ENCODE data around the gene S100A2. TPM values are rescaled to one million over a fixed set of nuclear protein-coding genes. Genes with fewer than 3 reads are reported as not detected.

S100A2 gene
- total and polyA plus RNA-seq, 2 of the 8 experiments (the other 6 are each of a cell fraction or from before 2014, with no cell fraction given), result 0.86 TPM; not detected in 1

DNA sequence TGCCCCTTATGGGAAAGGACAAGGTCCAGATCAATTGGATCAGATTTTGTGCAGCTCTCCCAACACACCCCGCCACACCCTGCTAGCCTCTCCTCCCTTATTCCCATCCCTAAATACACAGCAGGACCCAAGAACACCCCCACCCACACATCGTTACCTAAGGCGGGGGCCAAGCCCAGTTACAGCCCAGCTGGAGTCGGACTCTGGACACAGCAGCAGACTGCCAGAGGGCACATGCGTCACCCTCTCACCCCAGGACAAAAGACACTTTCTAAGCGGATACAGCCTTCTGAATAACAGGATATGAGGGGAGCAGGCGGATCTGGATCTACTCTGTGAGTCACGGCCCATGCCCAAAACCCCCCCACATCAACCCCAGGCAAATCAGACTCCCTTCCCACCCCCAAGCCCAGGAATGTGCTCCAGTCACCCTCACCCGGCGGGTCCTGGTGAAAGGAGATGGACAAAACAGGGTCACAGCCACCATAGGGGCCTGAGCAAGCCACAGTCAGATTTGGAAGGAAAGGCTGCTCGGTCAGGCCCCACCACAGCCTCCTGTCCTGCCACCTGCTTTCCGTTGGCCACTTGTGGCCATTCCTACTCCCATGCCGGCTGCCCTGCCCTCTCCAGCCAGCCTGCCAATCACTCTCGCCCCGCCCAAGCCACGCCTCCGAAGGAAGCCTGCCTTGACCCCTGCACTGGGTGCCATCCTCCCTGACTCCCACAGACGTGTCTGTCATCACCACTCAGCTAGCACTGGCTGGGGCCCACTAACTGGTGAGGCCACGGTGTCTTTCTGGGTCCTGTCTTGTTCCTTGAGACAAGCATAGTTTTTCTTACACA, 43.3 kb upstream of the S100A2 start:
- Histone ChIP-seq H2AK5ac (ENCODE audit: low read depth, low read length) (peak overlapping the region; percentile 11; the same call in 1 of the 2 replicates), H3K4ac (replicated peaks; ENCODE audit: insufficient read length, low read depth, low read length) (peak overlapping the region; percentile 63), H3K14ac (ENCODE audit: insufficient read length) (no peak overlapping the region), H3K9me3 (ENCODE audit: insufficient read depth in 2 of 2, low read depth in 1 of 2, low read length in 1 of 2) (no peaks in the 10 kb centered on the region), H4K5ac (ENCODE audit: insufficient read length, low read depth, low read length) (no peak overlapping the region), H2AFZ (ENCODE audit: low read length) (peak overlapping the region; percentile 45; the same call in 1 of the 2 replicates), H3K23me2 (ENCODE audit: low read depth, low read length) (peaks cover 3% of the 10 kb centered on the region; the same call in 1 of the 2 replicates), H4K8ac (ENCODE audit: extremely low read depth, insufficient read depth, low read length) (no peak overlapping the region), H4K91ac (replicated peaks; ENCODE audit: insufficient read length, low read length) (peak overlapping the region; percentile 75), H2BK15ac (ENCODE audit: low read length) (peak overlapping the region; percentile 95; the same call in 1 of the 2 replicates), H2BK20ac (ENCODE audit: low read length) (peak overlapping the region; percentile 40; the same call in 1 of the 2 replicates), H3K18ac (ENCODE audit: extremely low read depth, low read length) (peak overlapping the region; percentile 62), H3K4me3 (ENCODE audit: extremely low read depth in 1 of 4, insufficient read depth in 2 of 4, low read depth in 3 of 4, low read length in 4 of 4) (no peak overlapping the region), H3K79me2 (ENCODE audit: control insufficient read depth in 1 of 2, insufficient read depth in 2 of 2, low read length in 2 of 2) (no peaks in the 10 kb centered on the region), H2BK120ac (replicated peaks; ENCODE audit: low read depth, low read length) (no peak overlapping the region), H3K4me1 (replicated peaks in 1 of 4; ENCODE audit: control insufficient read depth in 3 of 4, insufficient read depth in 4 of 4, low read length in 3 of 4) (peaks cover 0 to 35% (median 21%) of the 10 kb centered on the region in 4 experiments; a peak in 6 of 7 replicates), H3K27me3 (replicated peaks in 1 of 4; ENCODE audit: control insufficient read depth in 3 of 4, extremely low read depth in 1 of 4, insufficient read depth in 3 of 4, low read length in 3 of 4) (no peaks in the 10 kb centered on the region; a peak in 1 of 7 replicates), H4K20me1 (replicated peaks in 1 of 2; ENCODE audit: control insufficient read depth in 1 of 2, insufficient read depth in 2 of 2, low read length in 2 of 2) (no peaks in the 10 kb centered on the region), H3K79me1 (ENCODE audit: low read depth, low read length) (no peaks in the 10 kb centered on the region), H2BK12ac (ENCODE audit: low read depth, low read length) (peak overlapping the region; percentile 92), H2BK5ac (ENCODE audit: low read depth, low read length) (peak overlapping the region; percentile 79; the same call in 1 of the 2 replicates), H3K9ac (replicated peaks in 1 of 4; ENCODE audit: extremely low read depth in 1 of 4, low read depth in 3 of 4, low read length in 3 of 4) (no peak overlapping the region), H3K4me2 (ENCODE audit: insufficient read depth in 1 of 2, low read depth in 2 of 2, low read length in 2 of 2) (peak overlapping the region in 1 of 2 experiments; percentile 37; a peak in 2 of 4 replicates), H3K56ac (replicated peaks; ENCODE audit: insufficient read length, low read depth, low read length) (no peak overlapping the region), H3K23ac (ENCODE audit: insufficient read length) (no peak overlapping the region), H3K27ac (ENCODE audit: low read depth, low read length) (no peak overlapping the region), H3K36me3 (ENCODE audit: control insufficient read depth in 2 of 4, insufficient read depth in 4 of 4, low read length in 3 of 4) (no peaks in the 10 kb centered on the region)
- DNase-seq (ENCODE audit: low read depth in 1 of 2, low spot score in 2 of 2) (peak; percentile 41 to 90), FAIRE-seq (no peak)
- ChIA-PET CTCF (ENCODE audit: partially characterized antibody) (interaction anchor here (1.0 to 15.9 kb wide), 7 partner anchors 8 to 114 kb away, joined by 3 to 224 read pairs (median 6); partner anchors contain the start of genes S100A13 and S100A14), POLR2A (ENCODE audit: partially characterized antibody) (interaction anchor here (0.6 to 15.3 kb wide), 4 partner anchors 10 to 167 kb away, joined by 3 to 261 read pairs (median 6); partner anchors contain the start of genes CHTOP, S100A1, S100A13 and SLC27A3)
- 49% methylated on average over 19 of the region's 19 CpGs; no CpG with 5 or more reads in 1 of the 2 experiments for WGBS, 2 experiments (ENCODE audit: extremely low coverage in 1 of 2, insufficient coverage in 1 of 2, insufficient read length in 1 of 2, insufficient replicate concordance in 2 of 2, low coverage in 1 of 2, low lambda C conversion rate in 2 of 2, missing lambda C conversion rate in 1 of 2)
- TF ChIP-seq BRCA1 (IDR thresholded peaks at IDR 0.05; ENCODE audit: low read depth, low read length), result no peak
- TF ChIP-seq POU5F1 (IDR thresholded peaks at IDR 0.05; ENCODE audit: low read depth, low read length), result no peak
- no peak for TF ChIP-seq CREB1 (IDR thresholded peaks at IDR 0.05)
- TF ChIP-seq EGR1 (IDR thresholded peaks at IDR 0.05; ENCODE audit: borderline replicate concordance, low read depth, low read length), result no peak
- no peak for TF ChIP-seq TEAD4 (IDR thresholded peaks at IDR 0.05; ENCODE audit: low read depth, low read length)
- TF ChIP-seq CBX8 (IDR thresholded peaks at IDR 0.05; ENCODE audit: borderline replicate concordance, low read depth, low read length), result no peak
- no peak for TF ChIP-seq FOSL1 (IDR thresholded peaks at IDR 0.05; ENCODE audit: insufficient read depth, low read depth, low read length)
- TF ChIP-seq RNF2 (IDR thresholded peaks at IDR 0.05; ENCODE audit: borderline replicate concordance, low read depth, low read length, missing control alignments, poor library complexity, severe bottlenecking), result no peak
- TF ChIP-seq CTBP2 (IDR thresholded peaks at IDR 0.05; ENCODE audit: borderline replicate concordance, insufficient read depth, insufficient read length, low read length), result no peak
- TF ChIP-seq, protein P1, sequence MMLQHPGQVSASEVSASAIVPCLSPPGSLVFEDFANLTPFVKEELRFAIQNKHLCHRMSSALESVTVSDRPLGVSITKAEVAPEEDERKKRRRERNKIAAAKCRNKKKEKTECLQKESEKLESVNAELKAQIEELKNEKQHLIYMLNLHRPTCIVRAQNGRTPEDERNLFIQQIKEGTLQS (IDR thresholded peaks at IDR 0.05; ENCODE audit: insufficient read depth, low read depth, low read length), result no peak
